Fibroblast of gingiva (primary cell): ENCODE measurements around the gene TMC2.
"Not testable (repeated sequence)": the region's sequence is repeated elsewhere in the genome, so short reads cannot be mapped to it uniquely, and the experiment has no call there.

ENCODE experiments used
- DNase-seq: peaks from one replicate; pipeline ENCODE4 v3.0.0-alpha.2; 2011; ENCODE audit warnings: low read depth

The TMC2 gene

DNA sequence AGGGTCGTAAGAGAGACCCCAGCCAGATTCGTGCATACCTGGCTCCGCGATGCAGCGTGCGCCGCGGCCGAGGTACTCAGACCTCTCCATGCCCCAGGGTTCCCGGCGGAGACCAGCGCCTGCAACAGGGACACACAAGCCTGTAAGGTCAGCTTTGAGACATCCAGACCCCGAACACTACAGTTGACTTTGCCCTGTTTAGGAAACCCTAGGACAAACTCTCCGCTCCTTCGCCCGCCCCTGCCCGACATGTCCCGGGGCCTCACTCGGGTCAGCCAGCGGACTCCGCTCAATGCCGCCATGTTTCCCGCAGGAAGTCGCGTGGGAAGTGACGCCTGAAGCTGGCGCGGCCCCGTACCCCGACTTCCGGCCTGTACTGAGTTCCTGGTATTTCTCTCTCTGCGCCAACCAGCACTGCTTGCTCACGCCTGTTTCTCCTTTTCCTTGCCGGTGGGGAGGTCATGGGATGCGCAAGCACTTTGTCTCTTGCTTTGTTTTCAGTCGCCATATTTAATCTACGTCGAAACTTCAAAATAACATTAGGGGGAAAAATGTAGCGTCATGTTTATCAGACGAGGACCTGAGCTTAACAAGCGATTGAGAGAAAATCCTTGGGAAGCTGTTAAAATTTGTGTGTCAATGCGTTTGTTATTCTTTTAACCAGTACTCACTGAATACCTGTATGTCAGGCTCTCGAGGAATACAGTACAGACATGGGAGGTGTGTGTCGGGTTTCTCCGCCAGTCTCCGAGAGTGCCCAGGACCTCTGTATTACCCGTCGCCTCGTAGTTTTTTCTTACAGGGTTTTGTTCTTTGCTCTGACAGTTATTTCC, 127.7 kb downstream of the TMC2 start, which contains the start of gene IDH3B:
TSS of gene IDH3B (minus strand) at position 330 of the 833 bp plus-strand sequence. CDS start at position 302, 28 bp downstream.
- DNase-seq, result peak; percentile 92

- no peak for DNase-seq
These were observed 135.6 kb downstream of the TMC2 start for GRCh38 chr20:2671977-2672376.

- no peak for DNase-seq
These were observed 136.1 kb downstream of the TMC2 start for GRCh38 chr20:2672446-2672845.

- no peak for DNase-seq
These were observed 137.1 kb downstream of the TMC2 start for GRCh38 chr20:2673453-2673852.

- no peak for DNase-seq
These were observed 143.7 kb downstream of the TMC2 start for GRCh38 chr20:2680046-2680445.

DNA sequence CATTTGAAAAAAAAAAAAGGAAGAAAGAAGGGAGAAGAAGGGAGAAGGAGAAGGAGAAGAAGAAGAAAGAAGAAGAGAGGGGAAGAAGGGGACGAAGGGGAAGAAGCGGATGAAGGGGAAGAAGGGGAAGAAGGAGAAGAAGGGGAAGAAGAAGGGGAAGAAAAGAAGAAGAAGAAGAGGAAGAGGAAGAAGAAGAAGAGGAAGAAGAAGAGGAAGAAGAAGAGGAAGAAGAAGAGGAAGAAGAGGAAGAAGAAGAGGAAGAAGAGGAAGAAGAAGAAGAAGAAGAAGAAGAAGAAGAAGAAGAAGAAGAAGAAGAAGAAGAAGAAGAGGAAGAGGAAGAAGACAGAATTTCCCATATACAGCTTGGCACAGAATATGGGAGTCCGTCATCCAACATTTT, 145.7 kb downstream of the TMC2 start:
- not testable (repeated sequence) for DNase-seq

GRCh38 chr20:2684817-2685216, 148.4 kb downstream of the TMC2 start:
- not testable (repeated sequence) for DNase-seq

DNA sequence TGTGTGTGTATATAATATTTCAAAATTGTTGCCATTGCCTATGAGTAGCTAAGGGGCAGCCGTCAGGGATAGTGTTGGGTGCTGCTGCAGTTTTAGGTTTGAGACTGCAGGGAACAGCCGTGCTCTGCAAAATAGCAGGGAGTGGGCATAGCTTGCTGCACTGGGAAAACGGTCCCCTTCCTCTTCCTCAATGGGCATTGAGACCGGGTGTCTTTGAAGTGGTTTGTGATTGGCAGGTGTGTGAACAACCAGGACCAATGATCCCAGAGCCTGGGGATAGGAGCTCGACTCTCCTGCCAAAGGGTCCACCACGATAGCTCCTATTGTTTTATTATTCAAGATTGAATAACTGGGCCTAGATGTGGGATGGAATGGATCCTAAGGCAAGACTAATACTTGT, 151.1 kb downstream of the TMC2 start:
- DNase-seq, result no peak

- no peak for DNase-seq
These were observed 151.7 kb downstream of the TMC2 start for GRCh38 chr20:2688041-2688591.

DNA sequence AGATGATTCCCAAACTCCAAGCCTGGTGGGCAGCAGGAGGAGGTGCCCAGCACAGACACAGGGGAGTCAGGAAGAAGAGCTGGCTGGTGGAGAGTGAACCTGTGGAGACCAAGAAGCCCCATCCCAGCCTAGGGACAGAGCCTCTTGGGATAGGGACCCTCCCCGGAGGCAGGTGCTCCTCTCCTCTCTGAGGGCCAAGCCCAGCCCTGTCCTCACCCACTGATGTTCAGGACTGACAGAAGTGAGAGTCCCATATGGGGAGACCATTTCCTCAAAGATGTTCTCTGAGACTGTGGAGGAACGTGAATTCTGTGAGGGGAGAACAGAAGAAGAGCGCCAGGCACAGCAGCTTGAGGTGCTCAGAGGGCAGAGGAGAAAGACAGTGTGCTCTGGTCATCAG, 153.8 kb downstream of the TMC2 start:
- DNase-seq, result no peak

GRCh38 chr20:2690718-2691117, 154.3 kb downstream of the TMC2 start:
- no peak for DNase-seq

DNA sequence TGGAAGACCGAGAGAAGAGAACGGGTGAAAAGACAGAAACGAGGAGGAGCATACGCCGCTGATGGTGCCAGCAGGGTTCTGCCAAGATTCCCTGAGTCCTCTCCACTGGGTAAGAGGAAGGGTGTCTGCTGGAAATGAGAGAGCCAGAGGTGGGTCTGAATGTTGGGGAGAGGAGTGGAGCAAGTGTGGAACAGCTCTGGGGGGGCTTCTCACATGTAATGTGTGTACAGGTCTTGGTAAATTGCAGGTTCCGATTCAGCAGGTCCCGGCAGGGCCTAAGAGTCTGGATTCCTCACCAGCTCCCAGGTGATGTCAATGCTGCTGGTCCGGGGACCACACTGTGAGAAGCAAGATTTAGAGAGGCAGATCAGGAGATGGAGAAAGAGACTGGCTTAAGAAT, 154.8 kb downstream of the TMC2 start:
- DNase-seq, result no peak
